NCI-H2171 treated with DMSO at 0.1 percent for 48 hours (cell line): ENCODE data around the gene LARP1.

Experiments
- DNase-seq: peaks from one replicate; lab custom pipeline; 2025; lab: John Stamatoyannopoulos, UW

The LARP1 gene

DNA sequence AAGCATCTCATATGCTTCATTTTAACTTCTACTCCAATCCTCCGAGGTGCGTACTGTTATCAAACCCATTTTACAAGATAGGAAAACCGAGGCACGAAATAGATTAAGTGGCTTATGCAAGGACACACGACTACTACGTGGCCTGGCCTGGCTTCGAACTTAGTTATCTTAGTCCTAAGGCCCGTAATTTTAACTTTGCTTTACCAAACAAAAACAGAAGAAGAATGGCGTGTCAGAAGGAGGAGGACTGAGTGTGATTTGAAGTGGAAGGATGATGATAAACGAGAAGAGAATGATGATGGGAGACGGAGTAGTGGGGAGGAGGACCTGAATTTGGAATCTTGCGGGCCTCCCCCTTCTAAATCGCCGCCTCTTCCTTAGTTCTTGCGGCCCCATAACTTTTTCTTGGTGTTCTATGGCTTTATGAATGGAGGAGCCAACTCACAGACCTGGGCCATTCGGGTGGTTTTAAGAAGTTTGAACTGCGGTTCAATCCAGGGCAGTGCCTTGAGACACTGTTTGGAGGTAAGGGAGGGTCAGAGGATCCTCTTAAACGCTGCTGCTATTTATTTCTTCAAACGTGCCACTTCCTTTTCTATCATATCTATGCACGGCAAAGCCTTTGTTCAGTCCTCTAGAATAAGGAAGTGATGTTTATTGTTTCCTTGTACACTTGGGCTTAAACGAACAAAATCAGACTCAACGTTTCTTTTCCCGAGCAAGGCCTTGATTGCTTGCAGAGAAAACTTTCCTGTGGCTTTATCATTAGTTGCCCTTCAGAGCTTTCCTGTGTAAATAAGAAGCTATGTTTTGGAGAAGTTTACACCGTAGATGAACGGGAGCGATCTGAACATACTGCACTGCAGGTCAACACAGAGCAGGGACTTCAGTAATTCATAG lies 104.0 kb downstream of the LARP1 start:
- DNase-seq = no peak

DNA sequence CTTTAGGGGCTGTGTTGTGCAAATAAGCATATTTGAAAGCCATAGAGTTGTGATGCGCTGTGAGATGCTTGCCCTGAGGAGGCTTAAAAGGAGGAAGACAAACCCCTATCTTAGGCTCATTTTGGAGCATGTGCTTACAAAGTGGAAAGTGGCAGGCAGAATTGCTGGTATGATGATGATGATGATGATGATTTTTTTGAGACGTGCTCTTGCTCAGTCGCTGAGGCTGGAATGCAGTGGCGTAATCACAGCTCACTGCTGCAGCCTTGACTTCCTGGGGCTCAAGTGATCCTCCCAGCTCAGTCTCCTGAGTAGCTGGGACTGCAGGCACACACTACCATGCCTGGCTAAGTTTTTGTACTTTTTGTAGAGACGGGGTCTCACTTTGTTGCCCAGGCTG lies 104.9 kb downstream of the LARP1 start:
- DNase-seq = no peak

DNA sequence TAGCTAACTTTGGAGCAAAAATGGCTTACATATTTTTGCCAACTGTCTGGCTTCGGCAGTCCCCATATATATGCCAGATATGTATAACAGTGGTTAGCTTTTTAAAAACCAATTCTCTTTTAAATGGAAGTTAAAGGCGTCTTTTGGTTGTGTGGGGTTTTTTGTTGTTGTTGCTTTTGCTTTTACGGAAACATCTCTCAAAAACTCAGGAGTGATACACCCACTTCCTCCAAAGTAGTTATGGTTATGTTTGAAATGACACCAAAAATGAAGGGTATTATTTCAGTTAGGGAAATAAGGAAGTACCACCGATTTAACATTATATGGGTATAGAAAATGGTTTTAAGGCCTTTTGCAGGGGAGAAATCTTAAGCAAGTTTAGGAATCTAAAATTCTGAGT lies 105.6 kb downstream of the LARP1 start:
- no peak for DNase-seq

DNA sequence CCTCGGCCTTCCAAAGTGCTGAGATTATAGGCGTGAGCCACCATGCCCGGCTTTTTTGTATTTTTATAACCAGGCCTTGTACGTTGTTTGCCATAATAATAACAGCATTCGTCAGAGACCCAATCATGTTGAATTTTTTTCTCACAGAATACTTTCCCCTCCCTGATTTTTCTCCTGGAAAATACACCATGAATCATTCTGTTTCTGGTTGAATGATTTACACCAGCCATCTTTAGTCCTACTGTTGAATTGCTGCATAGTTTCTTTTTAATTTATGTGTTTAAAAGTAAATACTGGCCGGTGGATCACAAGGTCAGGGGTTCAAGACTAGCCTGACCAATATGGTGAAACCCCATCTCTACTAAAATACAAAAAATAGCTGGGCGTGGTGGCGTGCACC lies 106.8 kb downstream of the LARP1 start:
- no peak for DNase-seq

DNA sequence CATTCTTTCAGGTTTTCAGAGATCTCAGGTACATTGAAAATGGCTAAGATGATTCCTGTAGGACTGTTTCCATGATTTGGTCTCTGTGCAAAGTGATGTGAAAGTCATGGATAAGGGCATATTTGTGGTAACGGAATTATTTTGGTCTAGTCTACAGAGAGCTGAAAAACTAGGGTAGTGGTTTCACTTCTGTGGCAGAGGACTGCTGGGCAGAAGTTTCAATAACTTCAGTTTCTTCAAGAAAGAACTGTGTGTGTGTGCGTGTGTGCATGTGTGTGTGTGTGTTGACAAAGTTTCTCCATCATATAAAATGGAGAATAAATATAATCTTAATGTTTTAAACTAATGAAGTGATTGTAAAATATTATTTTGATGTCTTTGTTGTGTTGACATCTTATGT lies 107.6 kb downstream of the LARP1 start:
- DNase-seq = no peak

DNA sequence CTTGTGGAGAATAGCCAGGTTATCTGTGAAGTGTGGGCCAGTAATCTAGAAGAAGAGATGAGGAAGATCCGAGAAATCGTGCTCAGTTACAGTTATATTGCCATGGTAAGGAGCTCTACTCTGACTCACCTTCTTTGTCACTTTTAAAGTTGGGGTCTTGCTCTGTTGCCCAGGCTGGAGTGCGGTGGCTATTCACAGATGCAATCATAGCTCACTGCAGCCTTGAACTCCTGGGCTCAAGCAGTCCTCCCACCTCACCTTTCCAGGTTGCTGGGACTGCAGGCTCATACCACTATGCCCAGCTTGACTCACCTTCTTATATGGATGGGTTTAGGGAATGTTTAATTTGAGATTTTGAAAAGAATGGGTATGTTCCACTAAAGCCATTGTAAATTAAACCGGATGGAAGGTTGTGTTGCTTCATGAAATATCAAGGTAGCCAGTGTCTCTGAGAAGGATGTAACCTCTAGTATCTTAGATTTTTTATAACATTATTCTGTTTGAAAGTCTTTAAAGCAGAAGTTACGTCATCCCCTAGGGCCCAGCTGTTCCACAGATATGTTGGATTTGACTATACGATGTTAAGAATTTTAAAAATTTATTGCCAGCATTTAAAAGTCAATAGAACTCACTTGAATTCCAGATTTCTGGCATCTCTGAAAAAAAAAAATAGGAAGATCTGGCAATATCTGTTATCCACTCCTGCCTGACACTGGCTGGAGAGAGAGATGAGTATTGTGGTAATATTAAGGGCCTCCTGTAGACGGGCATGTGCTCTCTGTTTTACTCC lies 108.3 kb downstream of the LARP1 start:
- DNase-seq = no peak

DNA sequence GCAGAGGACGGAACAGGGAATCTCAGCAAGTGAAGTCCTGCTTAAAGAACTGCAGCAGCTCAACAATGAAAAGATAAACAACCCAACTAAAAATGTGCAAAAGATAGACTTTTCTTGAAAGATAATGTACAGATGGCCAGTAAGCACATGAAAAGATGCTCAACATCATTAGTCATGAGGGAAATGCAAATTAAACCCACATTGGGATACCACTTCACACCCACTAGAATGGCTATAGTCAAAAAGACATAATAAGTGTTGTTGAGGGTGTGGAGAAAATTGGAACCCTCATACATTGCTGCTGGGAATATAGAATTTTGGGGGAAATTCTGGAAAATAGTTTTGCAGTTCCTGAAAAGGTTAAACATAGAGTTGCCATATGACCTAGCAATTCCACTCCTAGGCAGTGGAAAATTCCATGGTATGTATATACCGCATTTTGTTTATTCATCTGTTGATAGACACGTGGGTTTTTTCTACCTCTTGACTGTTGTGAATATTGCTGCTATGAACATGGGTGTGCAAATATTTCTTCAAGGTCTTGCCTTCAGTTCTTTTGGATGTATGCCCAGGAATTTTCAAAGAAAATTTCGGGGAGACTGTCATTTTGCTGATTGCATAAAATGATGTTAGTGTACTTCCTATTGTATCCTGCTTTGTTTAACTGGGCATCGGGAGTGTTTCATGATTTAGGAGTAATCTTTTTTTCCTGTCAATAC lies 110.4 kb downstream of the LARP1 start:
- DNase-seq = no peak

DNA sequence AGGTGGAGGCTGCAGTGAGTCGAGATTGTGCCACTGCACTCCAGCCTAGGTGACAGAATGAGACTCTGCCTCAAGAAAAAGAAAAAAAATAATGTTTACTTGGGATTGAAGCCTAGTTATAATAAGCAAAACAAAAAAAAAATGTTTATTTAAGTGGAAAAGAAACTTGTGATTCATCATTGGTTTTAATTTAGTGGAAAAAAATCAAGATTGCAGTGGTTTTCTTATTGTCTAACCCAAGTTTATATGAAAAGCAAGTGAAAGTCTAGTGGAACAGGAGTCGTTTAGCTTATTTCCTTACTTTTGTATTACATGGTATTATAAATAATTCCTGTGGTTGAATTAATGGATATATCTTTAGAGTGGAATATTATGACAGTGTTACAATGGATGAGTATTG lies 111.7 kb downstream of the LARP1 start:
- DNase-seq = no peak
